ENCODE results near the gene ANKRD17. TPM values are rescaled to one million over a fixed set of nuclear protein-coding genes. Genes with fewer than 3 reads are reported as not detected.

Gene ANKRD17
- total and polyA plus RNA-seq, 9 of the 15 experiments (the other 6 are each of a cell fraction or from before 2014, with no cell fraction given) = 25.5 to 86.9 (median 52.2) TPM

DNA sequence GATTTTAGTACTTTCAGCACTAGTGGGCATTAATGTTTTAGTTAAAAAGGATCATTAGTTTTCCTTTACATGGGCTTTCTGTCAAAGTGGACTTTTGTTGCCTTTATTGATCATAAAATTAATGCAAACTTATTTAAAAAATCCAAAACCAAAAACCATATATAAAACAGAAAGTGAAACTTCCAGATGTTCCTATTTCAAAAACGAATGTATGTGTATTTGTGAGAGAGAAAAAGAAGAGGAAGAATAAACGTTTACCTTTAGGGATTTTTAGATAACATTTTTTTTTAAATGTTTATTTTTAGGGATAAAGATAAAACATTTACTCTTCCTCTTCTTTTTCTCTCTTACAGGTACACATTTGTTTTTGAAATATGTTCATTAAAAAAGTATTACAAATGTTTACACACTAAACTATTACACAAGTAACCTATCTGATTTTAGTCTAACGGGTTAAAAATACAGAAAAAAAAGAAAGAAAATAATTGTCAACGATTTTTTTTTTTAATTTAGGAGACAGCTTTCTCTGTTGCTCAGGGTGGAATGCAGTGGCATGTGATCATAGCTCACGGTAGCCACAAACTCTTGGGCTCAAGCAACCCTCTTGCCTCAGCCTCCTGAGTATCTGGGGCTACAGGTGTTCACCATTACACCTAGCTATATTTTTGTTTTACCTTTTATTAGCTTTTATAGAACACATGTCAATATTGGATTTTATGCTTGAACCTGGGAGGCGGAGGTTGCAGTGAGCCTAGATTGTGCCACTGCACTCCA is 172.3 kb downstream of the ANKRD17 start:
- no peak overlapping the region for H2AFZ ChIP-seq (ENCODE audit: low read depth, low read length)
- FAIRE-seq (no peak), DNase-seq (ENCODE audit: extremely low read depth in 1 of 4, low spot score in 3 of 4) (no peak), ATAC-seq (no peak)
- in situ Hi-C loops (cut with MboI) = no loop called here
- H3K9ac ChIP-seq (ENCODE audit: insufficient read depth in 1 of 2, low read depth in 2 of 2, low read length in 2 of 2) = no peak overlapping the region
- peaks cover 74% of the 10 kb centered on the region for H3K36me3 ChIP-seq (ENCODE audit: control insufficient read depth, insufficient read depth, low read length)
- H3K27me3 ChIP-seq (ENCODE audit: control insufficient read depth in 2 of 2, insufficient read depth in 2 of 2, low read length in 2 of 2) = no peaks in the 10 kb centered on the region
- no peak overlapping the region for H3K27ac ChIP-seq (ENCODE audit: extremely low read depth, low read depth, low read length)
- no peaks in the 10 kb centered on the region for H3K4me1 ChIP-seq (replicated peaks in 1 of 2; ENCODE audit: control insufficient read depth in 2 of 2, insufficient read depth in 2 of 2, low read length in 2 of 2)
- no peak overlapping the region for H3K4me2 ChIP-seq (ENCODE audit: insufficient read depth, low read length)
- no peak overlapping the region for H3K4me3 ChIP-seq
- intact Hi-C loops (cut with micrococcal nuclease) = no loop called here
- no peaks in the 10 kb centered on the region for H3K9me1 ChIP-seq (ENCODE audit: control insufficient read depth, insufficient read depth, low read length)
- WGBS (ENCODE audit: insufficient coverage, low coverage, missing lambda C conversion rate) = 59% methylated on average over 5 of the region's 6 CpGs
- no peak for TF ChIP-seq ZBTB1 (CRISPR knock-in tag; IDR thresholded peaks at IDR 0.05; ENCODE audit: borderline replicate concordance, low read depth)
- no peak for TF ChIP-seq RNF2 (IDR thresholded peaks at IDR 0.05)
- TF ChIP-seq ZNF695 (CRISPR knock-in tag; IDR thresholded peaks at IDR 0.05) = no peak
- no peak for TF ChIP-seq BACH1 (tag; IDR thresholded peaks at IDR 0.05)
- TF ChIP-seq ZEB2 (IDR thresholded peaks at IDR 0.05) = no peak
- TF ChIP-seq MXI1 (IDR thresholded peaks at IDR 0.05; ENCODE audit: low read depth, low read length) = no peak
- TF ChIP-seq SPI1 (IDR thresholded peaks at IDR 0.05; ENCODE audit: borderline replicate concordance, low read depth, low read length) = no peak
- TF ChIP-seq SAFB (IDR thresholded peaks at IDR 0.05; ENCODE audit: borderline replicate concordance, low read depth, low read length) = no peak
- TF ChIP-seq POU5F1 (IDR thresholded peaks at IDR 0.05; ENCODE audit: borderline replicate concordance, low read depth, low read length, partially characterized antibody) = no peak
- no peak for TF ChIP-seq CCNT2 (IDR thresholded peaks at IDR 0.05; ENCODE audit: borderline replicate concordance, extremely low read depth, insufficient read length, low read depth, low read length)
- TF ChIP-seq FIP1L1 (IDR thresholded peaks at IDR 0.05; ENCODE audit: low read depth, low read length, poor library complexity, severe bottlenecking) = no peak
- TF ChIP-seq MXD1 (CRISPR knock-in tag; IDR thresholded peaks at IDR 0.05; ENCODE audit: borderline replicate concordance, poor library complexity, severe bottlenecking) = no peak
- no peak for TF ChIP-seq MEF2D (tag; conservative IDR thresholded peaks at IDR 0.05; ENCODE audit: low read depth)
- TF ChIP-seq GTF2A2 (tag; IDR thresholded peaks at IDR 0.05) = no peak
- H4K20me1 ChIP-seq (replicated peaks; ENCODE audit: control insufficient read depth, insufficient read depth, low read length) = no peaks in the 10 kb centered on the region; the same call in 1 of the 2 replicates
- no peaks in the 10 kb centered on the region for H3K9me3 ChIP-seq (replicated peaks; ENCODE audit: control insufficient read depth, insufficient read depth, low read depth, low read length)
- no TSS peak for BruUV-seq (replicated peaks)
- CTCF ChIA-PET (ENCODE audit: low intra/inter-chr PET ratio) = no interaction called here
- peaks cover 49% of the 10 kb centered on the region for H3K79me2 ChIP-seq (ENCODE audit: control insufficient read depth, insufficient read depth, low read length)
- POLR2A ChIA-PET = no interaction called here
